ENCODE results near the gene GCFC2. TPM values are rescaled to one million over a fixed set of nuclear protein-coding genes. Genes with fewer than 3 reads are reported as not detected.
"Not testable (repeated sequence)": the region's sequence is repeated elsewhere in the genome, so short reads cannot be mapped to it uniquely, and the experiment has no call there.

The GCFC2 gene
- total RNA-seq, 2 experiments from 2014 or later: 15.7 to 17.1 TPM

DNA sequence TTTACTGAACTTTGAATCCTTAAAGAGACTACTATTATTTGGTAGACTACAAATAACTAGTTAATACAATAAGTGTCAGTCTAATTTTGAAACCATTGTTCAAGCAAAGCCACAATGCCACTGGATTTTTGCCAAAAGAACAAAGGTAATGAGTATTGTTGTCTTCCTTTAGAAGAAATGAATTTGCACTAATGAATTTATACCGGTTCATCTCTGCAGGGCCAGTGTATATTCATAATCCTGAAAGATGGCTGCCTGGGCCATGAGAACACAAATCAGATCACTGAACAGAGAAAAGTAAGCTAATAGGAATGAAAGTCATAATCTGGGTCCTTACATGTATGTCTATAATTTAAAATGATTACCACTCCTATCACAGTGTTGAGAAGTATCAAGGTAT, 31.2 kb downstream of the GCFC2 start:
- ChIA-PET CTCF (interaction anchor here (1.6 kb wide), 1 partner anchor 38 kb away, joined by 3 read pairs; no protein-coding TSS in a partner anchor), POLR2A (no interaction called here)
- no peak for TF ChIP-seq CTCF (IDR thresholded peaks at IDR 0.05)
- ATAC-seq (ENCODE audit: poor library complexity) (no peak), DNase-seq (no peak)
- H3K27ac Mint-ChIP-seq: no peak overlapping the region
- Histone ChIP-seq H3K36me3 (ENCODE audit: insufficient read depth, low read length) (peaks cover 3% of the 10 kb centered on the region), H3K4me3 (ENCODE audit: low read length) (no peak overlapping the region), H3K27me3 (ENCODE audit: control insufficient read depth in 1 of 2, insufficient read depth in 2 of 2, low read length in 2 of 2) (no peaks in the 10 kb centered on the region), H3K4me1 (ENCODE audit: insufficient read depth, low read length) (no peaks in the 10 kb centered on the region), H3K27ac (ENCODE audit: low read depth in 1 of 2, low read length in 2 of 2) (no peak overlapping the region), H3K9me3 (ENCODE audit: control insufficient read depth in 1 of 2, insufficient read depth in 1 of 2, low read length in 2 of 2) (no peaks in the 10 kb centered on the region)
- no peaks in the 10 kb centered on the region for H3K27me3 Mint-ChIP-seq
- H3K4me1 Mint-ChIP-seq (ENCODE audit: low read depth): peaks cover 12% of the 10 kb centered on the region
- no peaks in the 10 kb centered on the region for H3K9me3 Mint-ChIP-seq
- H3K4me3 Mint-ChIP-seq: no peak overlapping the region
- peaks cover 43% of the 10 kb centered on the region for H3K36me3 Mint-ChIP-seq (ENCODE audit: low read depth)
- intact Hi-C loops (cut with DNase I, micrococcal nuclease): no loop called here

- Histone ChIP-seq H3K4me1 (ENCODE audit: insufficient read depth, low read length) (no peaks in the 10 kb centered on the region), H3K27ac (ENCODE audit: low read depth in 1 of 2, low read length in 2 of 2) (no peak overlapping the region), H3K9me3 (ENCODE audit: control insufficient read depth in 1 of 2, insufficient read depth in 1 of 2, low read length in 2 of 2) (no peaks in the 10 kb centered on the region), H3K36me3 (ENCODE audit: insufficient read depth, low read length) (peaks cover 6% of the 10 kb centered on the region), H3K4me3 (ENCODE audit: low read length) (no peak overlapping the region), H3K27me3 (ENCODE audit: control insufficient read depth in 1 of 2, insufficient read depth in 2 of 2, low read length in 2 of 2) (no peaks in the 10 kb centered on the region)
- Mint-ChIP-seq H3K4me3 (no peak overlapping the region), H3K27ac (no peak overlapping the region), H3K4me1 (ENCODE audit: low read depth) (peaks cover 6% of the 10 kb centered on the region), H3K36me3 (ENCODE audit: low read depth) (peaks cover 38% of the 10 kb centered on the region), H3K27me3 (no peaks in the 10 kb centered on the region), H3K9me3 (no peaks in the 10 kb centered on the region)
- intact Hi-C loops (cut with DNase I, micrococcal nuclease): loop anchor here in 1 of 2 experiments (2.0 kb wide), 1 partner anchor 36 kb away; no protein-coding TSS in a partner anchor
- ATAC-seq (ENCODE audit: poor library complexity) (no peak), DNase-seq (no peak)
- TF ChIP-seq CTCF (IDR thresholded peaks at IDR 0.05): no peak
- CTCF ChIA-PET: interaction anchor here (0.9 to 2.0 kb wide), 5 partner anchors 8 to 36 kb away, joined by 3 to 14 read pairs (median 4); partner anchors contain the start of gene MRPL19
- POLR2A ChIA-PET: interaction anchor here (0.9 kb wide), 1 partner anchor 34 kb away, joined by 3 read pairs; the partner anchor contains the start of gene GCFC2
Measured at GRCh38 chr2:75676464-75676863, 34.3 kb downstream of the GCFC2 start.

DNA sequence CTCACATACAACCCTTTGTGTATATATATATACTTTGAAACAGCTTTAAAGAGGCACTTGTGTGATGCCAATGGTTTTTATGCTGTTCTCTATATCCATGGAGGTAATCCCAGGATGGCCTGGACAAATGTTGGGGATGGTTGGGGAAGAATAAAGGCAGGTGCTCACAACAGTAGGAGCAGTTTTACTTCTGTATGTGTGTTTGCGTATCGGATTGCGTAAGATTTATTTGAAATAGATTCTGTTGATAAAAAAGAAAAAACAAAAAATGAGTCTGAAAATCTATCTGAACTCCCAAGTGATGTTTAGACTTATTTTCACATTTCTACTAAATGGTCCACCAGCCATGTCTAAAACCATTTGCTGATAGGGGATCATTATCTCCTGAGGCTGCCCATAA, 34.8 kb downstream of the GCFC2 start:
- peaks cover 43% of the 10 kb centered on the region for H3K36me3 Mint-ChIP-seq (ENCODE audit: low read depth)
- no peak overlapping the region for H3K4me3 Mint-ChIP-seq
- no peaks in the 10 kb centered on the region for H3K27me3 ChIP-seq (ENCODE audit: control insufficient read depth in 1 of 2, insufficient read depth in 2 of 2, low read length in 2 of 2)
- H3K36me3 ChIP-seq (ENCODE audit: insufficient read depth, low read length): peaks cover 12% of the 10 kb centered on the region
- no peak for DNase-seq
- intact Hi-C loops (cut with DNase I, micrococcal nuclease): loop anchor here in 1 of 2 experiments (2.0 kb wide), 1 partner anchor 35 kb away; no protein-coding TSS in a partner anchor
- H3K27ac ChIP-seq (ENCODE audit: low read depth in 1 of 2, low read length in 2 of 2): no peak overlapping the region
- no peak overlapping the region for H3K4me3 ChIP-seq (ENCODE audit: low read length)
- ChIA-PET CTCF (interaction anchor here (1.5 kb wide), 1 partner anchor 29 kb away, joined by 4 read pairs; the partner anchor contains the start of gene MRPL19), POLR2A (no interaction called here)
- H3K27ac Mint-ChIP-seq: no peak overlapping the region
- peaks cover 6% of the 10 kb centered on the region for H3K4me1 Mint-ChIP-seq (ENCODE audit: low read depth)
- no peaks in the 10 kb centered on the region for H3K9me3 ChIP-seq (ENCODE audit: control insufficient read depth in 1 of 2, insufficient read depth in 1 of 2, low read length in 2 of 2)
- H3K4me1 ChIP-seq (ENCODE audit: insufficient read depth, low read length): no peaks in the 10 kb centered on the region
- no peaks in the 10 kb centered on the region for H3K9me3 Mint-ChIP-seq
- no peak for TF ChIP-seq CTCF (IDR thresholded peaks at IDR 0.05)
- no peak for ATAC-seq (ENCODE audit: poor library complexity)
- no peaks in the 10 kb centered on the region for H3K27me3 Mint-ChIP-seq

DNA sequence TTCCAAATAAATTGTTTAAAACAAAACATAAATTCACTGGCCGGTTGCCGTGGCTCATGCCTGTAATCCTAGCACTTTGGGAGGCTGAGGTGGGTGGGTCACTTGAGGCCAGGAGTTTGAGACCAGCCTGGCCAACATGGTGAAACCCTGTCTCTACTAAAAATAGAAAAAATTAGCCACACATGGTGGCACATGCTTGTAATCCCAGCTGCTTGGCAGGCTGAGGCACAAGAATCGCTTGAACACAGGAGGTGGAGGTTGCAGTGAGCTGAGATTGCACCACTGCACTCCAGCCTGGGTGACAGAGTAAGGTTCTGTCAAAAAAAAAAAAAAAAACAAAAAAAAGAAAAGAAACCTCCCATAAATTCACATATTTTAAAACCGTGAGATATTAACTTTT, 35.3 kb downstream of the GCFC2 start:
- H3K27ac Mint-ChIP-seq; ATAC-seq (ENCODE audit: poor library complexity); H3K9me3 ChIP-seq (ENCODE audit: control insufficient read depth in 1 of 2, insufficient read depth in 1 of 2, low read length in 2 of 2); H3K9me3 Mint-ChIP-seq; DNase-seq; H3K4me1 Mint-ChIP-seq (ENCODE audit: low read depth); H3K4me1 ChIP-seq (ENCODE audit: insufficient read depth, low read length); H3K4me3 Mint-ChIP-seq; intact Hi-C loops (cut with DNase I, micrococcal nuclease); H3K27me3 Mint-ChIP-seq; H3K27me3 ChIP-seq (ENCODE audit: control insufficient read depth in 1 of 2, insufficient read depth in 2 of 2, low read length in 2 of 2); CTCF ChIA-PET; H3K4me3 ChIP-seq (ENCODE audit: low read length); H3K27ac ChIP-seq (ENCODE audit: low read depth in 1 of 2, low read length in 2 of 2): not testable (repeated sequence)
- POLR2A ChIA-PET: interaction anchor here (1.2 kb wide), 1 partner anchor 29 kb away, joined by 3 read pairs; the partner anchor contains the start of gene MRPL19
- H3K36me3 Mint-ChIP-seq (ENCODE audit: low read depth): peaks cover 43% of the 10 kb centered on the region
- H3K36me3 ChIP-seq (ENCODE audit: insufficient read depth, low read length): peaks cover 13% of the 10 kb centered on the region

All from CD4-positive, alpha-beta T cell (primary cell).